GM19328 (cell line): ENCODE measurements around the gene SRSF7.
A peak's percentile ranks its signal among the peaks of the same experiment; 100 is the strongest.
"Not testable (repeated sequence)": the region's sequence is repeated elsewhere in the genome, so short reads cannot be mapped to it uniquely, and the experiment has no call there.

Experiments
- ATAC-seq: cut with Tn5 transposase; IDR thresholded peaks from one replicate; pipeline ENCODE4 v1.9.1; 2021; ENCODE audit warnings: mild to moderate bottlenecking, moderate library complexity; ENCODE audit not compliant: unreplicated experiment

SRSF7 gene

GRCh38 chr2:38734299-38735058 is 16.7 kb downstream of the SRSF7 start:
- ATAC-seq: no peak

GRCh38 chr2:38733300-38733971 is 17.7 kb downstream of the SRSF7 start:
- no peak for ATAC-seq

DNA sequence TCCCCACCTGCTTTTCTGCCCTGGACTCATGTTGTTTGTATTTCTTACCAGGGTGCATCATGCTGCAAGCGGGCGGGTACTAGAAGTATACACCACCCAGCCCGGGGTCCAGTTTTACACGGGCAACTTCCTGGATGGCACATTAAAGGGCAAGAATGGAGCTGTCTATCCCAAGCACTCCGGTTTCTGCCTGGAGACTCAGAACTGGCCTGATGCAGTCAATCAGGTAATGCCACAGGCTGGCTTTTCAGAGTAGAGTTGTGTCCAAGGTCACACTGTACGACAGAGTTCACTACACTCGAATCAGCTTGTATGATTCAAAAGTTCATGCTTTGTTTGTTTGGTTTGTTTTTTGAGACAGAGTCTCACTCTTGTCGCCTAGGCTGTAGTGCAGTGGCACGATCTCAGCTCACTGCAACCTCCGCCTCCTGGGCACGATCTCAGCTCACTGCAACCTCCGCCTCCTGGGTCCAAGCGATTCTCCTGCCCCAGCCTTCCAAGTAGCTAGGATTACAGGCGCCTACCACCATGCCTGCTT is 19.4 kb downstream of the SRSF7 start:
- ATAC-seq: no peak

DNA sequence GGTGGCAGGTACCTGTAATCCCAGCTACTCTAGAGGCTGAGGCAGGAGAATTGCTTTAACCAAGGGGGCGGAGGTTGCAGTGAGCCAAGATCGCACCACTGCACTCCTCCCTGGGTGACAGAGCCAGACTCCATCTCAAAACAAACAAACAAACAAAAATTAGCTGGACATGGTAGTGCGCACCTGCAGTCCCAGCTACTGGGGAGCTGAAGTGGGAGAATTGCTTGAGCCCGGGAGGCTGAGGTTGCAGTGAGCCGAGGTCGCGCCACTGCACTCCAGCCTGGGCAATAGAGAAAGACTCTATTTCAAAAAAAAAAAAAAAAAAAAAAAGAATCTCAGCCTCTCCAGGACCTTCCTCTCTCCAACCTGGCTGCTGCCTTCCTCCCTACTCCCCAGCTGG is 20.1 kb downstream of the SRSF7 start:
- ATAC-seq: no peak

DNA sequence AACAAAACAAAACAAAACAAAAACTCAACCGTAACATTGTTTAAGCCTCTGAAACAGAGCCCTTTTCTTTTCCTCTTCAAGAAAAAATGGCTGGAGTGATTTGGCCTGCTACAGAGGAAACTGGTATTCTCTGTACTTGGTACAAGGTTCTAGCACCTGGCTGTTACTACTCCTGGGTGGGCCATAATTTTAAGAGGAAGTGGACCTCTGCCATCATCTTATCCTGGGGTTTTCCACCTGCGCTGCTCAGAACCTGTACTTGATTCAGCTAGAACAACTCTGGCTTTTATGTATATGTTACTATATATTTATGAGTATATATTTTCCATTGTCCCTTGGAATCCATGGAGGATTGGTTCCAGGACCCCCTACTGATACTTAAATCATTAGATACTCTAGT is 22.5 kb downstream of the SRSF7 start:
- no peak for ATAC-seq

- ATAC-seq: no peak
Measured at GRCh38 chr2:38727661-38728060, 23.5 kb downstream of the SRSF7 start.

DNA sequence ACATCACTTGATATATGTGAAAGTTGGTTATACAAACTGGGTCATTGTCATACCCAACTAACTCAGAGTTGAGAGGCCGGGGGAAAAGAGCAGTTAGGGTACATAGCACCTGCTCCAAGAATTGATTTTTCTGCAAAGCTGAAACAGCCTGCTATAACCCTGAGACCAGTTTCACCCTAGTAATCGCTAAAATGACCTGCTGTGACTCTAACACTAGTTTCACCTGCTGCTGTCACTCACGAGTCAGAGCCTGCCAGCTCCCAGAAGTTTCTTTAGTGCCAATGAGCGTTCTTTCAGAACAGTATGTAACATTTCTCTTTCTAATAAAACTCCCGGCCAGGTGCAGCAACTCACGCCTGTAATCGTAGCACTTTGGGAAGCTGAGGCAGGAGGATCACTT is 28.0 kb downstream of the SRSF7 start:
- no peak for ATAC-seq

DNA sequence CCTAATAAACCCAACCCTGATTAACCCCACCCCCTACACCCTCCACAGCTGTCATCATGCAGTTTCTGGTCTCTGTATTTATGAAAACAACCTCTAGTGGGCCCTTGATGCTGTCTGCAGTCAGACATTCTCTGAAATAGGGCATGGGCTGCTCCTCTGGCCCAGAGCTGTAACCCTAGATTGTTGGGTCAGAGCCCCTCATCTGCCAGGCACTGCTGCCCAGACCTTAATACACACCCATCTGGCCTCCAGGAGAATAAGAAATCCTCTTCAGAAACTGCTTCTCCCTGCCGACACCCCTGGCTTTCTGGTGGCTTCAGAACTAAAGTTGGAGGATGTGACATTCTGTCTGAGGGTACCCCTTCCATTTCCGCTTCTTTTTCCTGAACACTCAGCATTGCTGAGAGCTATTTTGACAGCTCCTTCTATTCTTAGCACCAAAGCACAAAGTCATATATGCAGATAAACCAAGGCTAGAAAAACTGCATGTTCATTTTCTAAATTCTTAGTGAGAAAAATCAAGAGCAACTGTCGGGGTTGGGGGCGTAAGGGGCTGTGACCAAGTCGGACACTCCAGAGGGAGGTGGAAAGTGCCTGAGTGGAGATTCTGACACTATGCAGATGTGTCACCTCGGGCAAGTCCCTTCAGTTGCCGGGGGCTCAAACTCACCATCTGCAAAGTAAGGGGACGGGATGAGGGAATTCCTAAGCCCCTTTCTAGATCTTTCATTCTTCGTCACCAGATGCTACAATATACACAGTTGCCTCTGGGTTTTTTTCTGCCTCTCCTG is 28.7 kb downstream of the SRSF7 start:
- no peak for ATAC-seq

- no peak for ATAC-seq
Measured at GRCh38 chr2:38720613-38721241, 30.4 kb downstream of the SRSF7 start.

DNA sequence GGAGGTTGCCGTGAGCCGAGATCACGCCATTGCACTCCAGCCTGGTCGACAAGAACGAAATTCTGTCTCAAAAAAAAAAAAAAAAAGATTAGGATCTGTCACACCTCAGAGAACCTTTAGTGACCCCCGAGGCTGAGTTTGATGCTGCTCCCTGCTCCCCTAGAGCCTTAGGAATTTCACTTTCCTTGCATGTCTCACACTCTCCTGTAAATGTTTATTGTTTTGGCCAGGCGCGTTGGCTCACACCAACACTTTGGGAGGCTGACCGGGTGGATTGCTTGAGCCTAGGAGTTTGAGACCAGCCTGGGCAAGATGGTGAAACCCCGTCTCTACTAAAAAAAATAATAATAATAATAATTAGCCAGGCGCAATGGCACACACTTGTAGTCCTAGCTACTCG is 31.5 kb downstream of the SRSF7 start:
- no peak for ATAC-seq

DNA sequence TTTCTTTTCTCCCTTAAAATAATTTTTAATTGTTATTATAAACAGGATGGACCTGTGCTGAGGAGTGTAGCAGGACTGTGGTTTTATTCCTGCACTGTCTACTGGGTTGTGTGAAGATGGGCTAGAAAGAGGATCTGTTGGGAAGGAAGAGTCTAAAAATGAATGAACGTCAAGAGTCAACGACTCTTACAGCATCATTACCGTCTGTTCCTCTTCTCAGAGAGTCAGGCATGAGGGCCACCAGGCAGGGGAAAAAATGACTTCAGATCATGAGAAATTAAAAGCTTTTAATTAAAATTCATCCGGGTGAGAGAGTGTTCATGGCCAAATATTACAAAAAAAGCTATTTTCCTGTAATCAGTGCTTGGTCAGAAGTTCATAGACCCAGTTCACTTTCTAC is 32.6 kb downstream of the SRSF7 start:
- ATAC-seq: no peak

DNA sequence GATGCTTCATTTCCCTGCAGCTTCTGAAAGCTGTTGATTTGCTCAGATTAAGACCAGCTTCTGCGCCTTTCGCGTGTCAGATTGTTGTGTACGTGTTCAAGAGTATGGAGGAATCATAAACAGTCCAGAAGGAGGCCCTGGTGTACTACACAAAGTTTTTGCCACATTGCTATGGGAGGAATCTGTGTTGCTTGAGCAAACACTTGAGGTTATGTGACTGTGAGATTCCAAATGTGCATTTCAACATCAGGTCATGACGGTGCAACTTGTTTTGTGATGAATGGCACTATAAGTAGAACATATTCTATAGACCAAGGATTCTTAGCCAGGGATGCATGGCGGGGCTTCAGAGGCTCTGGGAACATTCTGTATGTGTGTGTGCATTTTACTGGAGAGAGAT is 35.0 kb downstream of the SRSF7 start:
- ATAC-seq: no peak

DNA sequence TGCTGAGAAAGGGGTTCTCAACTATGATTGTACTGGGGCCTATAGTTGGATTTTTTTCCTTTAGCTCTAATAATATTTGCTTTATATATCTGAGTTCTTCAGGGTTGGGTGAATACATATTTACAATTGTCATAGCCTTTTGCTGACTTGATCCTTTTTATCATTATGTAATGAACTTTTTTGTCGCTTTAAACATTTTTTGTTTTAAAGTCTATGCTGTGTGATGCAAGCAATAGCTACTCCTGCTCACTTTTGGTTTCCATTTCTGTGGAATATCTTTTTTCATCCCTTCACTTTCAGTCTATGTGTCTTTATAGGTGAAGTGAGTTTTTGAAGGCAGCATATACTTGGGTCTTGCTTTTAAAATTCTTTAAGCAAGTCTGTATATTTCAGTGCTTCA is 36.2 kb downstream of the SRSF7 start:
- not testable (repeated sequence) for ATAC-seq

- no peak for ATAC-seq
Measured at GRCh38 chr2:38713338-38713737, 37.8 kb downstream of the SRSF7 start.

GRCh38 chr2:38712871-38713270 is 38.3 kb downstream of the SRSF7 start:
- no peak for ATAC-seq

DNA sequence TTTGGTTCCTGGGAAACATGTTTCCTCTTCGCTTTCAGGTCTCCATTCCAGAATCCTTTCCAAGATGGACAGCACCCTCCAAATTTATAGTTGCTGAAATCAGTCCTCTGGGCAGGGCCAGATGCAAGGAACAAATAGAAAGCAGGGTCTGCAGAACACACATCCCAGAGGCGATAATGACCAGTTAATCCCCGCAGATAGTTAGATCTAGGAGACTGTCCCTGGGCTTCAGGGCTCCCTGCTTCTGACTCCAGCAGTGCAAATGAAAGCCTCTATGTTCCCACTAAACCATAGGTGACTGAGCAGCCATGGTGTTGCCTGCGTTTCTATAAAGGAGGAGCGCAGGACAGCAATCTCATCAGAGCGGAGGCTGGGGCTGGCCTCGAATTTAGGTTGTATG is 38.7 kb downstream of the SRSF7 start:
- no peak for ATAC-seq

- no peak for ATAC-seq
Measured at GRCh38 chr2:38711558-38711957, 39.6 kb downstream of the SRSF7 start.

DNA sequence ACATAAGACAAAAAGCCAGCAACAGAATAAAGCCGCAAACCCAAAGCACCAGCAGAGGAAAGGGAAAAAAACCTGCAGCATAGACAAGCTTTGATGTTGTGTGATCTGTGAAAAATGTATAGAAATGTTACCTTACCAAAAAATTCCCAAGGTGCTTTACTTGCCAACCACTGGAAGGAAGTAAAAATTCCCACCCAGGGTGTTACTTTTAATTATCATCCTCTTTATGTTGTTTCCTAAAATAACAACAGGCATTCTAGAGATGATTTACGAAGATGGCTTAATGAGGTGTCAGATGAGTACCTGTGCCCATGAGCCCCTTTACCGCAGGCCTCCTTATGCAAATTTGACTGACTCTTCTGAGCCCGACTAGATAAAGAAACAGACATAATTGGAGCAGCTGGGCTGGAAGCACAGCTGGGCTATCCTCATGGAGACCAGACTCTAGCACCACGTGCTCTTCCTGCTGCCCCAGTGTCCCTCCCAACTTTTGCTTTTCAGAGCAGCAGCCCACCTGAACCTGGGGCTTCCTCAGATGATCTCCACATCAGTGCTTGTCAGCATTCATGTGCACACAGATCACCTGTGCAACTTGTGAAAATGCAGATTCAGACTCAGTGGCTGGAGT is 41.5 kb downstream of the SRSF7 start:
- ATAC-seq: peak; percentile 52

DNA sequence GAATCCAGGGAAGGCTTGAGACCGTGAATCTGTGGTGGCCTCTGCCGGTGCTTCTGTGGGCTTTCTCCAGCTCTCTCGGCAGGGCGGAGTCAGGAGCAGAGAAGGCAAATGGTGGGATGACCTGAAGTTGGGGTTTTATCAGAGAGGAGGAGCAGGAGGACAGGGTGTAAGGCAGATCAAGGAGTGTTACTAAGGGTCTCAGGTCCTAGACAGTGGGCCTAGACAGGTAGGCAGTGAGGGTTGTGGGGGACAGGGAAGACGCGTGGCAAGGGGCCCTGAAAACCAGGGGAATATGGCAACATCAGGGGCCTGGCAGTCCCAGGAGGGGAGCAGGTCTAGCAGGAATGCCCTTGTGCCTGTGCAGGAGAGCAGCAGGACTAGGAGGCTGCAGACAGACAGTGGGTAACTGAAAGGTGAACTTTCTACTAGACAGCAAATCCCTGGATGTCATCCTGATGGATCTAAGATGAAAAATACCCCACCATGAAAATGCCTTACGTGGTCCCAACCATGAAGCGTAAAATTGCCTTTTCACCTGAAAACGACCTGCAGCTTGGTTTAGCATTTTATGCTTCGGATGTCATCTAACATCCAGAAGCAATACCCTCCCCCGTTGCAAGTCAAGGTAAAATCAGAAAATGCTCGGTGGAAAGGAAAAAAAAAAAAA is 42.1 kb downstream of the SRSF7 start:
- ATAC-seq: no peak

GRCh38 chr2:38708491-38708890 is 42.7 kb downstream of the SRSF7 start:
- ATAC-seq: not testable (repeated sequence)
